Peyer's patch (tissue), 4 donors: ENCODE results near the gene HAPLN3.

Experiments used
- POLR2A ChIP-seq, 2 donors: fragments of 450-650 bp; IDR thresholded peaks; one replicate each; pipeline ENCODE4 v1.5.1; 2017; ENCODE audit warnings: antibody characterized with exemption in 2 of 2, mild to moderate bottlenecking in 2 of 2, moderate library complexity in 2 of 2
- TF ChIP-seq, protein P1 (sequence below), 6 experiments: fragments of 450-650 bp in 4 of 6; fragments of 200-600 bp in 2 of 6; sonication (generic) in 1 of 6; IDR thresholded peaks; one replicate each; pipeline ENCODE4 v1.5.1; 2017 to 2019; ENCODE audit warnings: antibody characterized with exemption in 6 of 6, mild to moderate bottlenecking in 3 of 6, moderate library complexity in 1 of 6

GRCh38 chr15:88932875-88933330 lies 37.6 kb upstream of the HAPLN3 start:
- TF ChIP-seq, protein P1, sequence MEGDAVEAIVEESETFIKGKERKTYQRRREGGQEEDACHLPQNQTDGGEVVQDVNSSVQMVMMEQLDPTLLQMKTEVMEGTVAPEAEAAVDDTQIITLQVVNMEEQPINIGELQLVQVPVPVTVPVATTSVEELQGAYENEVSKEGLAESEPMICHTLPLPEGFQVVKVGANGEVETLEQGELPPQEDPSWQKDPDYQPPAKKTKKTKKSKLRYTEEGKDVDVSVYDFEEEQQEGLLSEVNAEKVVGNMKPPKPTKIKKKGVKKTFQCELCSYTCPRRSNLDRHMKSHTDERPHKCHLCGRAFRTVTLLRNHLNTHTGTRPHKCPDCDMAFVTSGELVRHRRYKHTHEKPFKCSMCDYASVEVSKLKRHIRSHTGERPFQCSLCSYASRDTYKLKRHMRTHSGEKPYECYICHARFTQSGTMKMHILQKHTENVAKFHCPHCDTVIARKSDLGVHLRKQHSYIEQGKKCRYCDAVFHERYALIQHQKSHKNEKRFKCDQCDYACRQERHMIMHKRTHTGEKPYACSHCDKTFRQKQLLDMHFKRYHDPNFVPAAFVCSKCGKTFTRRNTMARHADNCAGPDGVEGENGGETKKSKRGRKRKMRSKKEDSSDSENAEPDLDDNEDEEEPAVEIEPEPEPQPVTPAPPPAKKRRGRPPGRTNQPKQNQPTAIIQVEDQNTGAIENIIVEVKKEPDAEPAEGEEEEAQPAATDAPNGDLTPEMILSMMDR (IDR thresholded peaks at IDR 0.05) = no peak
- no peak for TF ChIP-seq POLR2A (IDR thresholded peaks at IDR 0.05)
